ENCODE data around the gene GANAB. TPM values are rescaled to one million over a fixed set of nuclear protein-coding genes. Genes with fewer than 3 reads are reported as not detected.

Gene GANAB
- total RNA-seq, 1 donor from 2014 or later = 99.7 TPM

DNA sequence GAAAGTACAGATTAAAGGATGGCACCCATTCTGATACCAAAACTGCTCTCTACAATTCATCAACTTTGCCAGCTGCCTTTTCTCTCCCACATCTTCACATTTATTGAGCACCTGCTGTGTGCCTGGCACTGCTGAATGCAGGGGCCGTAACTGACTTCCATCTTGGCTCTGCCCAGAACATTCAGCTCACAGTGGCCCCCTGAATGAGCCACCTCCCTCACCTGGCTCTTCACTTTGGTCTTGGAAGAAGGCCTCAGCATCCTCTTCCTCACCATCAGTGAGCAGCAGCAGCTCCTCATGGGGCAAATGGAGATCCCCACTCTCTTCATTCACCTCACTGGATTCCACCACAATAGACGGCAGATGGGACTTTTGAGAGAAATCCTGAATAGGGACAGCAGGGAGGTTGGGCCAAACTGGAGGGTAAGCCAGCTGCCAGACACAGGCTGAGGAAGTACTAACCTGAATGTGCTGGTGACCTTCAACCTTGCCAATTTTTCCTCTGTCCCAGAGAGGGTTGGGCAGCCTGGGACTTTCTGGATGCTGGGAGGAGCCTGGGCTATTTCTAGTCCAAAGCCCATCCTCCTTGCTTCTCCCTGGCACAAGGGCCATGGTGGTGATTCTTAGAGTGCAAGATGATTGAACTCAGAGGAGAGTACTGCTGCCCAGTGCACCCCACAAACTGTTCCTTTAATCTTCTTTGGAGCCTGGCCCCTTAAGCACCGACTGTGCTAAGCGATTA is 23.2 kb upstream of the GANAB start:
- Histone ChIP-seq H3K4me1 (ENCODE audit: control insufficient read depth in 3 of 3, insufficient read depth in 3 of 3, low read length in 3 of 3) (peaks cover 42 to 58% (median 51%) of the 10 kb centered on the region in 3 donors), H3K9ac (ENCODE audit: low read depth in 1 of 3, low read length in 3 of 3) (peak overlapping the region in 2 of 3 donors; percentile 45 to 47), H3K4me3 (ENCODE audit: low read length in 3 of 3) (no peak overlapping the region), H3K27me3 (ENCODE audit: control insufficient read depth in 3 of 3, insufficient read depth in 3 of 3, low read length in 3 of 3) (no peaks in the 10 kb centered on the region), H3K9me3 (ENCODE audit: control insufficient read depth in 3 of 3, low read length in 3 of 3) (no peaks in the 10 kb centered on the region), H3K27ac (ENCODE audit: low read depth, low read length) (no peak overlapping the region), H3K36me3 (ENCODE audit: control insufficient read depth in 3 of 3, insufficient read depth in 3 of 3, low read length in 3 of 3) (peaks cover 14 to 22% (median 17%) of the 10 kb centered on the region in 3 donors)

- H3K9ac ChIP-seq (ENCODE audit: low read depth in 1 of 3, low read length in 3 of 3) = peak overlapping the region in 2 of 3 donors; percentile 9 to 88
- peaks cover 34 to 52% (median 49%) of the 10 kb centered on the region in 3 donors for H3K4me1 ChIP-seq (ENCODE audit: control insufficient read depth in 3 of 3, insufficient read depth in 3 of 3, low read length in 3 of 3)
- H3K4me3 ChIP-seq (ENCODE audit: low read length in 3 of 3) = no peak overlapping the region
- H3K36me3 ChIP-seq (ENCODE audit: control insufficient read depth in 3 of 3, insufficient read depth in 3 of 3, low read length in 3 of 3) = peaks cover 15 to 17% (median 16%) of the 10 kb centered on the region in 3 donors
- no peak overlapping the region for H3K27ac ChIP-seq (ENCODE audit: low read depth, low read length)
- H3K9me3 ChIP-seq (ENCODE audit: control insufficient read depth in 3 of 3, low read length in 3 of 3) = no peaks in the 10 kb centered on the region
- H3K27me3 ChIP-seq (ENCODE audit: control insufficient read depth in 3 of 3, insufficient read depth in 3 of 3, low read length in 3 of 3) = no peaks in the 10 kb centered on the region
Observed at GRCh38 chr11:62667460-62667859, 21.0 kb upstream of the GANAB start.

GRCh38 chr11:62666259-62666926 is 20.0 kb upstream of the GANAB start:
- no peaks in the 10 kb centered on the region for H3K27me3 ChIP-seq (ENCODE audit: control insufficient read depth in 3 of 3, insufficient read depth in 3 of 3, low read length in 3 of 3)
- peak overlapping the region; percentile 95 to 98 (median 97) for H3K4me3 ChIP-seq (ENCODE audit: low read length in 3 of 3)
- H3K9ac ChIP-seq (ENCODE audit: low read depth in 1 of 3, low read length in 3 of 3) = peak overlapping the region; percentile 88 to 93 (median 91)
- peak overlapping the region; percentile 90 for H3K27ac ChIP-seq (ENCODE audit: low read depth, low read length)
- no peaks in the 10 kb centered on the region for H3K9me3 ChIP-seq (ENCODE audit: control insufficient read depth in 3 of 3, low read length in 3 of 3)
- peaks cover 15 to 18% (median 16%) of the 10 kb centered on the region in 3 donors for H3K36me3 ChIP-seq (ENCODE audit: control insufficient read depth in 3 of 3, insufficient read depth in 3 of 3, low read length in 3 of 3)
- peaks cover 30 to 47% (median 44%) of the 10 kb centered on the region in 3 donors for H3K4me1 ChIP-seq (ENCODE audit: control insufficient read depth in 3 of 3, insufficient read depth in 3 of 3, low read length in 3 of 3)

GRCh38 chr11:62665599-62666258 is 19.3 kb upstream of the GANAB start:
- peaks cover 15 to 18% (median 16%) of the 10 kb centered on the region in 3 donors for H3K36me3 ChIP-seq (ENCODE audit: control insufficient read depth in 3 of 3, insufficient read depth in 3 of 3, low read length in 3 of 3)
- peak overlapping the region; percentile 90 for H3K27ac ChIP-seq (ENCODE audit: low read depth, low read length)
- H3K4me3 ChIP-seq (ENCODE audit: low read length in 3 of 3) = peak overlapping the region; percentile 95 to 98 (median 97)
- no peaks in the 10 kb centered on the region for H3K27me3 ChIP-seq (ENCODE audit: control insufficient read depth in 3 of 3, insufficient read depth in 3 of 3, low read length in 3 of 3)
- no peaks in the 10 kb centered on the region for H3K9me3 ChIP-seq (ENCODE audit: control insufficient read depth in 3 of 3, low read length in 3 of 3)
- H3K9ac ChIP-seq (ENCODE audit: low read depth in 1 of 3, low read length in 3 of 3) = peak overlapping the region; percentile 88 to 93 (median 91)
- H3K4me1 ChIP-seq (ENCODE audit: control insufficient read depth in 3 of 3, insufficient read depth in 3 of 3, low read length in 3 of 3) = peaks cover 28 to 44% (median 40%) of the 10 kb centered on the region in 3 donors

DNA sequence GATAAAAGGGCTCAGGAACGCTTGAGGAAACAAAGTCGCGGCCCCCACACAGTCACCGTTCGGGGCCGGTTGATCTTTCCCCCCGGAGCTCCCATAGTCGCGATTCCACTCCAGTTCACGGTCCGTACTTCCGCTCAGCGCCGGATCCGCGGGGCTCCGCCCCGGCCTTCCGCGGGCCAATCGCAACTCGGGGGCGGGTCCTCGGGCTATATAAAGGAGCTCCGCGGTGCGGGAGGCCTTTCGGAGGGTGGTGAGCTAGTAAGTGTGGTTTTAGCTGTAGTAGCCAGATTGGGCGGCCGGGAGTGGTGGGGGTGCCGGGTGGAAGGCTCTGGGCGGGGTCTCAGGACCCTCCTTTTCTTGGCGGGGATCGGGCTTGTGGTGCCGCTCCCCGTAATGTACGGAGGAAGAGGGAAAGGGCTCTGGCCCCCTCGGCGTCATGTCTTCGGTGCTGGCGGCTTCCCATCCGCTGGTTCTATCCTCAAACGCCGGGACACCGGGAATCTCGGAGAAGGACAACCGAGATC is 18.7 kb upstream of the GANAB start, which contains the start of the genes C11orf98 and CSKMT:
Gene C11orf98 (minus strand): TSS at position 136 of the 524 bp plus-strand sequence. CDS start 41 bp downstream, at position 95.
Gene CSKMT (plus strand): TSS at position 238 of the 524 bp plus-strand sequence. CDS start 568 bp downstream, outside the sequence.
- H3K27ac ChIP-seq (ENCODE audit: low read depth, low read length) = peak within 1 kb of the TSS; percentile 90
- H3K9ac ChIP-seq (ENCODE audit: low read depth in 1 of 3, low read length in 3 of 3) = peak within 1 kb of the TSS; percentile 91 to 94 (median 93)
- H3K27me3 ChIP-seq (ENCODE audit: control insufficient read depth in 3 of 3, insufficient read depth in 3 of 3, low read length in 3 of 3) = no peaks in the 10 kb centered on the region
- H3K4me3 ChIP-seq (ENCODE audit: low read length in 3 of 3) = peak within 1 kb of the TSS; percentile 95 to 98 (median 97)
- peaks cover 15 to 18% (median 16%) of the 10 kb centered on the region in 3 donors for H3K36me3 ChIP-seq (ENCODE audit: control insufficient read depth in 3 of 3, insufficient read depth in 3 of 3, low read length in 3 of 3)
- no peaks in the 10 kb centered on the region for H3K9me3 ChIP-seq (ENCODE audit: control insufficient read depth in 3 of 3, low read length in 3 of 3)
- H3K4me1 ChIP-seq (ENCODE audit: control insufficient read depth in 3 of 3, insufficient read depth in 3 of 3, low read length in 3 of 3) = peaks cover 24 to 40% (median 36%) of the 10 kb centered on the region in 3 donors

DNA sequence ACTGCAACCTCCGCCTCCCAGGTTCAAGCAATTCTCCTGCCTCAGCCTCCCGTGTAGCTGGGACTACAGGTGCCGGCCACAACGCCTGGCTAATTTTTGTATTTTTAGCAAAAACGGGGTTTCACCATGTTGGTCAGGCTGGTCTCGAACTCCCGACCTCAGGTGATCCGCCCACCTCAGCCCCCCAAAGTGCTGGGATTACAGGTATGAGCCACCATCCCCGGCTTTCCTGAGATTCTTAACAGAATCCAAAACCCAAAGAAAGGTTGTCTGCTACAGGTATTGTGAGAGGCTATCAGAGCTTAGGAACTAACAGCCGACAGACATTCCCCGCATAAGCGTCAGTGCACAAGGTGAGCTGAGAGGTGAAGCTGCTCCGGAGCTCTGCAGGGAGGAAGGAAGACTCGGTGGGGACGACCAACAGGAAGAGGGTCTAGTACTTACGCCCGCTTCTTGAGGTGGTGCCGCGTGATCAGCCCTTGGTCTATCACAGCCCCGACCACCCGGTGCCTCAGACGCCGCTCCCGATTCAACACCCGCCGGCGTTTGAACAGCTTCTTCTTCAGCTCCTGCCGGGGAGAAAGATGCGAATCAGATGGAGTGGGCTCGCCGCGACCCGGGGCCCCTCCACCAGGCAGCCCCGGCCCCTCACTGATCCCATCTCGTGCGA is 18.1 kb upstream of the GANAB start:
- H3K36me3 ChIP-seq (ENCODE audit: control insufficient read depth in 3 of 3, insufficient read depth in 3 of 3, low read length in 3 of 3) = peaks cover 15 to 18% (median 16%) of the 10 kb centered on the region in 3 donors
- H3K27me3 ChIP-seq (ENCODE audit: control insufficient read depth in 3 of 3, insufficient read depth in 3 of 3, low read length in 3 of 3) = no peaks in the 10 kb centered on the region
- H3K4me3 ChIP-seq (ENCODE audit: low read length in 3 of 3) = peak overlapping the region; percentile 95 to 98 (median 97)
- H3K27ac ChIP-seq (ENCODE audit: low read depth, low read length) = peak overlapping the region; percentile 90
- no peaks in the 10 kb centered on the region for H3K9me3 ChIP-seq (ENCODE audit: control insufficient read depth in 3 of 3, low read length in 3 of 3)
- peak overlapping the region; percentile 91 to 94 (median 93) for H3K9ac ChIP-seq (ENCODE audit: low read depth in 1 of 3, low read length in 3 of 3)
- H3K4me1 ChIP-seq (ENCODE audit: control insufficient read depth in 3 of 3, insufficient read depth in 3 of 3, low read length in 3 of 3) = peaks cover 18 to 34% (median 30%) of the 10 kb centered on the region in 3 donors

- Histone ChIP-seq H3K4me3 (ENCODE audit: low read length in 3 of 3) (no peak overlapping the region), H3K27me3 (ENCODE audit: control insufficient read depth in 3 of 3, insufficient read depth in 3 of 3, low read length in 3 of 3) (no peaks in the 10 kb centered on the region), H3K9ac (ENCODE audit: low read depth in 1 of 3, low read length in 3 of 3) (no peak overlapping the region), H3K36me3 (ENCODE audit: control insufficient read depth in 3 of 3, insufficient read depth in 3 of 3, low read length in 3 of 3) (no peaks in the 10 kb centered on the region), H3K4me1 (ENCODE audit: control insufficient read depth in 3 of 3, insufficient read depth in 3 of 3, low read length in 3 of 3) (peaks cover 7 to 14% (median 9%) of the 10 kb centered on the region in 3 donors), H3K27ac (ENCODE audit: low read depth, low read length) (no peak overlapping the region), H3K9me3 (ENCODE audit: control insufficient read depth in 3 of 3, low read length in 3 of 3) (no peaks in the 10 kb centered on the region)
Observed at GRCh38 chr11:62656796-62657429, 10.5 kb upstream of the GANAB start.

- H3K9ac ChIP-seq (ENCODE audit: low read depth in 1 of 3, low read length in 3 of 3) = no peak overlapping the region
Observed at GRCh38 chr11:62654297-62654696, 7.9 kb upstream of the GANAB start.

More at GRCh38 chr11:62654297-62654696, 7.9 kb upstream of the GANAB start:
- Histone ChIP-seq H3K4me3 (ENCODE audit: low read length in 3 of 3) (no peak overlapping the region), H3K27ac (ENCODE audit: low read depth, low read length) (no peak overlapping the region), H3K36me3 (ENCODE audit: control insufficient read depth in 3 of 3, insufficient read depth in 3 of 3, low read length in 3 of 3) (peaks cover 4 to 6% (median 5%) of the 10 kb centered on the region in 3 donors), H3K27me3 (ENCODE audit: control insufficient read depth in 3 of 3, insufficient read depth in 3 of 3, low read length in 3 of 3) (no peaks in the 10 kb centered on the region), H3K9me3 (ENCODE audit: control insufficient read depth in 3 of 3, low read length in 3 of 3) (no peaks in the 10 kb centered on the region), H3K4me1 (ENCODE audit: control insufficient read depth in 3 of 3, insufficient read depth in 3 of 3, low read length in 3 of 3) (peaks cover 11 to 18% (median 12%) of the 10 kb centered on the region in 3 donors)
